ENCODE data around the gene TIAM2.

TIAM2 gene

DNA sequence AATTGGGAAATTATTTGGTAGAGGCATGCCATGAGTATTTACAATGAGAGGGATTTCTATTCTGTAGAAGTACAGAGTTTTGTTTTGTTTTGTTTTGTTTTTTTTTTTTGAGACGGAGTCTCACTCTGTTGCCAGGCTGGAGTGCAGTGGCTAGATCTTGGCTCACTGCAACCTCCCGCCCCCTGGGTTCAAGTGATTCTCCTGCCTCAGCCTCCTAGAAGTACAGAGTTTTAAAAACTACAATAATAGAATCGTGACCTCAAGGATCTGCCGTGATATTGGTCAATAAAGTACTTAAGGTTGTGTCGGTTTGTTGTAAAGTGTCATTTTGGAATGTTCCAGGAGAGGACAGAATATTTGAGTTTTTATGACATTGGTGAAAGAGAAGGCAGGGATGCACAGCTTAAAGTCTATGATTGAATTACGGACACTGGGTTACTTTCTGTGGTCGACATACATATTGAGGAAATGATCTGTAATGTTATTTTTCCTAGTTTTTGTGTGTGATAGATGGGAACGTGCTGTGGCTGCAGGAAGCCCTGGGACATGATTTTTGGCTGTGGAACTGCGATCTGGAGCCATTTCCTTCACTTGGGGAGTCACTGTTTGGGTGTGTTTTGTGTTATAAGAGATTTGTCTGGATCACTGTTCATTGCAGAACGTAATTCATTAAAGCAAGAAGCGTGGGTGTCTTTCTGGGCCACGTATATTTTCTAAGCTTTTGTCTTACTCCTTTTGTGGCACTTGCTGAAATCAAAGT lies 59.6 kb downstream of the TIAM2 start:
- TF ChIP-seq, protein P1, sequence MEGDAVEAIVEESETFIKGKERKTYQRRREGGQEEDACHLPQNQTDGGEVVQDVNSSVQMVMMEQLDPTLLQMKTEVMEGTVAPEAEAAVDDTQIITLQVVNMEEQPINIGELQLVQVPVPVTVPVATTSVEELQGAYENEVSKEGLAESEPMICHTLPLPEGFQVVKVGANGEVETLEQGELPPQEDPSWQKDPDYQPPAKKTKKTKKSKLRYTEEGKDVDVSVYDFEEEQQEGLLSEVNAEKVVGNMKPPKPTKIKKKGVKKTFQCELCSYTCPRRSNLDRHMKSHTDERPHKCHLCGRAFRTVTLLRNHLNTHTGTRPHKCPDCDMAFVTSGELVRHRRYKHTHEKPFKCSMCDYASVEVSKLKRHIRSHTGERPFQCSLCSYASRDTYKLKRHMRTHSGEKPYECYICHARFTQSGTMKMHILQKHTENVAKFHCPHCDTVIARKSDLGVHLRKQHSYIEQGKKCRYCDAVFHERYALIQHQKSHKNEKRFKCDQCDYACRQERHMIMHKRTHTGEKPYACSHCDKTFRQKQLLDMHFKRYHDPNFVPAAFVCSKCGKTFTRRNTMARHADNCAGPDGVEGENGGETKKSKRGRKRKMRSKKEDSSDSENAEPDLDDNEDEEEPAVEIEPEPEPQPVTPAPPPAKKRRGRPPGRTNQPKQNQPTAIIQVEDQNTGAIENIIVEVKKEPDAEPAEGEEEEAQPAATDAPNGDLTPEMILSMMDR (IDR thresholded peaks at IDR 0.05; ENCODE audit: poor library complexity, severe bottlenecking), result no peak
- Histone ChIP-seq H3K27ac (ENCODE audit: poor library complexity, severe bottlenecking) (no peak overlapping the region), H3K4me3 (ENCODE audit: severe bottlenecking) (no peak overlapping the region), H3K9me3 (ENCODE audit: severe bottlenecking) (no peaks in the 10 kb centered on the region), H3K27me3 (ENCODE audit: insufficient read depth, poor library complexity, severe bottlenecking) (no peaks in the 10 kb centered on the region), H3K4me1 (ENCODE audit: insufficient read depth, poor library complexity, severe bottlenecking) (no peaks in the 10 kb centered on the region), H3K36me3 (ENCODE audit: low read depth) (no peaks in the 10 kb centered on the region)
- no peak for ATAC-seq (ENCODE audit: low read depth)
- no peak for DNase-seq (ENCODE audit: low spot score)

DNA sequence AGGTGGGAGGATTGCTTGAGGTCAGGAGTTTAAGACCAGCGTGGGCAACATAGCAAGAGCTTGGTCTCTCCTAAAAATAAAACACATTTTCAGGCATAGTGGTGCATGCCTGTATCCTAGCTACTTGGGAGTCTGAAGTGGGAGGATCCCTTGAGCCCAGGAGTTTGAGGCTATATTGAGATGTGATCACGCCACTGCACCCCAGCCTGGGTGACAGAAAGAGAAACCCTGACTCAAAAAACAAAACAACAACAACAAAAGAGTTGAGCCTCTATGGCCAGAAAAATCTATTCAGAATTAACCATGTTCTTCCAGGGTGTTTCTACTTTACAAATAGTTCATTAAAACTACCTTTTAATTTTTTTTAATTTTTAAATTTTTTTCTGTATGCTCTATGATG lies 60.6 kb downstream of the TIAM2 start:
- H3K9me3 ChIP-seq (ENCODE audit: severe bottlenecking), result no peaks in the 10 kb centered on the region
- no peak for ATAC-seq (ENCODE audit: low read depth)
- H3K4me1 ChIP-seq (ENCODE audit: insufficient read depth, poor library complexity, severe bottlenecking), result no peaks in the 10 kb centered on the region
- TF ChIP-seq, protein P1 (IDR thresholded peaks at IDR 0.05; ENCODE audit: poor library complexity, severe bottlenecking), result no peak
- H3K27ac ChIP-seq (ENCODE audit: poor library complexity, severe bottlenecking), result no peak overlapping the region
- no peak for DNase-seq (ENCODE audit: low spot score)
- H3K27me3 ChIP-seq (ENCODE audit: insufficient read depth, poor library complexity, severe bottlenecking), result no peaks in the 10 kb centered on the region
- H3K4me3 ChIP-seq (ENCODE audit: severe bottlenecking), result no peak overlapping the region
- H3K36me3 ChIP-seq (ENCODE audit: low read depth), result no peaks in the 10 kb centered on the region

DNA sequence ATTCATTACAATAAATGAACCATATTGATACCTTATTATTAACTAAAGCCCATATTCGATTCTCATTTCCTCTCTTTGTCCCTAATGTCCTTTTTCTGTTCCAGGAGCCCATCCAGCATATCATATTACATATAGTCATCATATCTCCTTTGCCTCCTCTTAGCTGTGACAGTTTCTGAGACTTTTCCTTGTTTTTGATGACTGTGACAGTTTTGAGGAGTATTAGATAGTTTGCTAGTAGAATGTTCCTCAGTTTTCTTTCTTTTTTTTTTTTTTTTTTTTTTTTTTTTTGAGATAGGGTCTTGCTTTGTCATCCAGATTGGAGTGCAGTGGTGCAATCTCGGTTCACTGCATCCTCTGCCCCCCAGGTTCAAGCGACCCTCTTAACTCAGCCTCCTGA lies 61.6 kb downstream of the TIAM2 start:
- no peak for ATAC-seq (ENCODE audit: low read depth)

DNA sequence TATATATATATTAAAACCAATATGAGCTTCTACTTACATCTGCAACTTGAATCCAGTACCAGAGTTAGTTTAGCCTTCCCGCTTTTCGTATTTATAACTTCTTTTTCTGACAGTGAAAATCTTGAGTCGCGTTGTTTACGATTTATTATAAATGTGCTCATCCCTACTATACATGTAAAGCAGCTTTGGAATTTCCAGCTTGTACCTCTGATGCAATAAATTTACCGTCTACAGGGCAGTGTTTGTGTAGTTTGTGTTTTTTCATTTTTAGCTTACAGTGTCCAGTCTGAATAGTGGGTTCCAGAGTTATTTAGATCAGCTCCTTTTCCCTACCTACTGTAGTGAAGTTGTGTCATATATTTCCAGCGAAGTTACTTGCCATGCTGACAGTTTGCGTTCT lies 66.3 kb downstream of the TIAM2 start:
- Histone ChIP-seq H3K9me3 (ENCODE audit: severe bottlenecking) (no peaks in the 10 kb centered on the region), H3K4me3 (ENCODE audit: severe bottlenecking) (no peak overlapping the region), H3K4me1 (ENCODE audit: insufficient read depth, poor library complexity, severe bottlenecking) (peaks cover 2% of the 10 kb centered on the region), H3K27ac (ENCODE audit: poor library complexity, severe bottlenecking) (no peak overlapping the region), H3K27me3 (ENCODE audit: insufficient read depth, poor library complexity, severe bottlenecking) (no peaks in the 10 kb centered on the region), H3K36me3 (ENCODE audit: low read depth) (no peaks in the 10 kb centered on the region)
- TF ChIP-seq, protein P1 (IDR thresholded peaks at IDR 0.05; ENCODE audit: poor library complexity, severe bottlenecking), result no peak
- ATAC-seq (ENCODE audit: low read depth), result no peak
- DNase-seq (ENCODE audit: low spot score), result no peak

More for the DNA sequence above, 61.6 kb downstream of the TIAM2 start:
- H3K4me3 ChIP-seq (ENCODE audit: severe bottlenecking), result no peak overlapping the region
- TF ChIP-seq, protein P1 (IDR thresholded peaks at IDR 0.05; ENCODE audit: poor library complexity, severe bottlenecking), result no peak
- no peaks in the 10 kb centered on the region for H3K4me1 ChIP-seq (ENCODE audit: insufficient read depth, poor library complexity, severe bottlenecking)
- no peak overlapping the region for H3K27ac ChIP-seq (ENCODE audit: poor library complexity, severe bottlenecking)
- H3K9me3 ChIP-seq (ENCODE audit: severe bottlenecking), result no peaks in the 10 kb centered on the region
- DNase-seq (ENCODE audit: low spot score), result no peak
- H3K36me3 ChIP-seq (ENCODE audit: low read depth), result no peaks in the 10 kb centered on the region
- H3K27me3 ChIP-seq (ENCODE audit: insufficient read depth, poor library complexity, severe bottlenecking), result no peaks in the 10 kb centered on the region

DNA sequence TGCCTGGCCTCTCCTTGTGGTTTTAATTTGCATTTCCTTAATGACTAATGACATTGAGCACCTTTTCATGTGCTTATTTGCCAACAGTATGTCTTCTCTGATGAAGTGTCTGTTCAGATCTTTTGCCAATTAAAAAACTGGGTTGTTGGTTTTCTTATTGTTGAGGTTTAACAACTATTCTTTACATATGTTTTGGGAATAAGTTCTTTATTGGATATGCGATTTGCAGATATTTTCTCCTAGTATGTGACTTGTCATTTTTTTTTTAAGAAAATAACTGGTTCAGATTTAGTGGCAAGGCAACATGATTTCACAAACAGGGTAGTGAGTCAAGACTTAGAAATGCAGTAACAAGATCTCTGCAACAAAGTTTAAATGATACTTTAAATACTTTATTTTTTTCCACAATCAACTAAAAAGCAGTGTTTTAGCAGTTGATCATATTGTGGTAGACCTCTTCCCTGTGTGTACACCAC lies 67.8 kb downstream of the TIAM2 start:
- peak; percentile 42; the same call in 1 of the 3 replicates for ATAC-seq (ENCODE audit: low read depth)
- H3K9me3 ChIP-seq (ENCODE audit: severe bottlenecking), result no peaks in the 10 kb centered on the region
- peak overlapping the region; percentile 29 for H3K27ac ChIP-seq (ENCODE audit: poor library complexity, severe bottlenecking)
- H3K36me3 ChIP-seq (ENCODE audit: low read depth), result no peaks in the 10 kb centered on the region
- no peaks in the 10 kb centered on the region for H3K27me3 ChIP-seq (ENCODE audit: insufficient read depth, poor library complexity, severe bottlenecking)
- TF ChIP-seq, protein P1 (IDR thresholded peaks at IDR 0.05; ENCODE audit: poor library complexity, severe bottlenecking), result no peak
- peaks cover 2% of the 10 kb centered on the region for H3K4me1 ChIP-seq (ENCODE audit: insufficient read depth, poor library complexity, severe bottlenecking)
- DNase-seq (ENCODE audit: low spot score), result no peak
- no peak overlapping the region for H3K4me3 ChIP-seq (ENCODE audit: severe bottlenecking)
